Omental fat pad (tissue), 4 donors: ENCODE data around the gene INS. TPM values are rescaled to one million over a fixed set of nuclear protein-coding genes. Genes with fewer than 3 reads are reported as not detected.

Experiments used
- ATAC-seq: fragments of 150-250 bp; one replicate; pipeline ENCODE4 v1.9.1; 2016; ENCODE audit warnings: mild to moderate bottlenecking, moderate library complexity; ENCODE audit not compliant: low FRiP score
- DNase-seq: peaks from one replicate; pipeline ENCODE4 v3.0.0-alpha.2; 2019; ENCODE audit warnings: low spot score
- CTCF ChIP-seq, 3 donors: fragments of 450-650 bp; IDR thresholded peaks; one replicate each; pipeline ENCODE4 v1.5.1; 2016 to 2017; ENCODE audit warnings: antibody characterized with exemption in 3 of 3, mild to moderate bottlenecking in 3 of 3, moderate library complexity in 2 of 3
- total RNA-seq, 4 donors: library from RNA; depleted of rRNA; stranded (reverse); fragments of >200 nt; gene quantifications; one replicate each; pipeline ENCODE4 v1.1.0, GENCODE V29; 2016

The INS gene
- total RNA-seq, 4 donors from 2014 or later, result not detected

GRCh38 chr11:2123628-2123960 lies 37.4 kb downstream of the INS start:
- DNase-seq (no peak), ATAC-seq (no peak)
- no peak for TF ChIP-seq CTCF (IDR thresholded peaks at IDR 0.05)

GRCh38 chr11:2122907-2123627 lies 37.9 kb downstream of the INS start:
- no peak for ATAC-seq

GRCh38 chr11:2122222-2122906 lies 38.6 kb downstream of the INS start:
- DNase-seq (no peak), ATAC-seq (no peak)

More at GRCh38 chr11:2122907-2123627, 37.9 kb downstream of the INS start:
- no peak for DNase-seq
- no peak for TF ChIP-seq CTCF (IDR thresholded peaks at IDR 0.05)

GRCh38 chr11:2121227-2122130 lies 39.5 kb downstream of the INS start:
- no peak for ATAC-seq
- no peak for DNase-seq
- no peak for TF ChIP-seq CTCF (IDR thresholded peaks at IDR 0.05)

More at GRCh38 chr11:2122222-2122906, 38.6 kb downstream of the INS start:
- no peak for TF ChIP-seq CTCF (IDR thresholded peaks at IDR 0.05)

- TF ChIP-seq CTCF (IDR thresholded peaks at IDR 0.05), result no peak
- DNase-seq, result no peak
Measured at GRCh38 chr11:2120359-2121100, 40.5 kb downstream of the INS start.

GRCh38 chr11:2118677-2119076 lies 42.3 kb downstream of the INS start:
- no peak for TF ChIP-seq CTCF (IDR thresholded peaks at IDR 0.05)

More at GRCh38 chr11:2120359-2121100, 40.5 kb downstream of the INS start:
- no peak for ATAC-seq

More at GRCh38 chr11:2118677-2119076, 42.3 kb downstream of the INS start:
- DNase-seq, result no peak
- no peak for ATAC-seq
